Measurements from ENCODE around the gene CFAP45.

CFAP45 gene

DNA sequence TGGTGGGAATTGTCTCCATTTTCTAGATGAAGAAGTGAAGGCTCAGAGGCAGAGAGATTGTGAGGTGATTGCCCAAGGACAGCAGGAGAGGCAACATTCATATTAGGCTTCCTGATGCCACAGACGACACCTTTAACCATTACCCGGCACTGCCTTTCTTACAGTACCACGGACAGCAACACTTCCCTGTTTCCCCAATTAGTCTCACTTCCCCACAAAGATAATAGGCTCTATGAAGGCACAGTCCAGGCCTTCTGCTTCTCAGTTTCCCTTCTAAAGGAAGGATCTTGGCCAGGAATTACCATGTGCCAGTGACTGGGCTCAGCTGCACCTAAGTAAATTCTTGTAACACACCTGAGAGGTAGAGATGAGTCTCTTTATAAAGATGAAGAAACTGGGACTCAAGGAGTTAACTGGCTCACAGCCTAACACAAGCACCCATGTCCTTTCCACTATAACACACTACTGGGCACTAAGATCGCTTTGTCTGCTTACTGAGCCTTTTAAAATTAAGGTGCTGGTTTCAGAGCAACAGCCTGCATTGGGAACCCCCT lies 35.8 kb upstream of the CFAP45 start:
- no peak for DNase-seq

DNA sequence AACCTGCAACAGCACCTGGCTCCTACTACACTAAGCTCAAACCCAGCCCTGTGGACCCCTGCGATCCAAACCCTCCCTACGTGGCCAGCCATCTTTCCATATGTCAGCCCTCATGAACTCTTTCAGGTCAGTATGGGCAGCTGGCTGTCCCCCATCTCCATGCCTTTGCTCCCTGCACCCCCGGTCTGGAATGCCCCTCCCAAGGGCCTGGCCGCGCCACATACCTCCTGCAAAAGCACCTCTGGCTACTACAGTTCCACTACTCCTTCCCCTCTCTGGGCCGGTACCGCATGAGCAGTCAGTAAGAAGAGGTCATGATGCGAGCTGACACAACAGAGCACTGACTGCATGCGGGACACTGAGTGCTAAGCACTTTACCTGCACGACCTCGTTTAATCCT lies 35.3 kb upstream of the CFAP45 start:
- DNase-seq, result no peak

DNA sequence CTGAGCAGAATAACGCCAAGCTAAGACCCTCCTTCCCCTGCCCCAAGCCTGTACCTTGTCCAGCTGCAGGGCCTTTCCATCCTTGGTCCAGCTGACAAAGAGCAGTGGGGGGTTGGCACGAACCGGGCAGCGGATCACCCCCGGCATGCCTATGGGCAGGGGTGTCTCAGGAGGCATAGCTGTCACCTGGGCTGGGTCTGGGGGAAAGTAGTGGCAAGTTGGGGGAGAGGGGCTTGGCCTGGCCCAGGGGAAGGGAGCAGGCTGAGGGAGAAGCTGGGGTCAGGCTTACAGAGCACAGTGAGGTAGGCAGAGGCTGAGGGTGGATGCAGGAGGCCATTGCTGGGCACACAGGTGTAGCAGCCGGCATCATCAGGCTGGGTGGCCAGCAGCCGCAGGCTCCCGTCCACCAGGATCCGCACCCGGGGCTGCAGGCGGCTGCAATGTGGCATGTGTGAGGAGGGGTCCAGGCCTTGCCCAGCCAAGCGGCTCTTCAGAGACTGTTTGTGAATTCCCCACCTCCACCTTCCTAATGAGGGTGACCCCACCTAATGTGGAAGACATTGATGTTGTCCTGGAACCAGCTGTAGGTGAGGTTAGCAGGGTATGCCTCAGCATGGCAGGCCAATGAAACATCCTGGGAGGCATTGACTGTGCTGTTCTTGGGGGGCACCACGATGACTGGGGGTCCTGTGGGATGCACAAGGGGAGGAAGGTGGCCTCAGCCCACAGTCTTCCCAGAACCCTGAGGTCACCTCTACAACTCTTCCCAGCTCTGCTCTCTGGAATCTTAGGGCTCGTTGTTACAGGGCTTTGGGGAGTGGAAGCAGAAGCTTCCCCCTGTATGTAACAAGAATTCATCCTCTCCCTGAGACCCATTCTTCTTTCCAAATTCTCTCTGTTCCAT lies 34.4 kb upstream of the CFAP45 start:
- DNase-seq, result no peak

DNA sequence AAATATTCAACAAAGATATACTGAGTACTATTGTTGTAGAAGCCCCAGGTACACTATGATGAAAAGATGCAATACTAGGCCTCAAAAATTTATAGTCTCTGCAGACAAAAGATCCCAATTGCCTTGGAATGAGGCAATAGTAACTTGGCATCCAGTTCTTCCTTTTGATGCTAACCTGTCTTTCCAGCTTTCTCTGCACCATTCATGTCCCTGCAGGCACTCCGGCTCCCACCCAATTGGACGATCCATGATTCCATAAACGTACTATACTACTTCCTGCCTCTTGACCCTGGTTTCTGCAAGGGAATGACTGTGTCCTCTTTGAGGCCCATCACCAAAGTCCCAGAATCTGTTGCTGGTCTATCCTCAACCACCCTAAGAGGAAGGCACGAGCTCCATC lies 33.4 kb upstream of the CFAP45 start:
- no peak for DNase-seq

DNA sequence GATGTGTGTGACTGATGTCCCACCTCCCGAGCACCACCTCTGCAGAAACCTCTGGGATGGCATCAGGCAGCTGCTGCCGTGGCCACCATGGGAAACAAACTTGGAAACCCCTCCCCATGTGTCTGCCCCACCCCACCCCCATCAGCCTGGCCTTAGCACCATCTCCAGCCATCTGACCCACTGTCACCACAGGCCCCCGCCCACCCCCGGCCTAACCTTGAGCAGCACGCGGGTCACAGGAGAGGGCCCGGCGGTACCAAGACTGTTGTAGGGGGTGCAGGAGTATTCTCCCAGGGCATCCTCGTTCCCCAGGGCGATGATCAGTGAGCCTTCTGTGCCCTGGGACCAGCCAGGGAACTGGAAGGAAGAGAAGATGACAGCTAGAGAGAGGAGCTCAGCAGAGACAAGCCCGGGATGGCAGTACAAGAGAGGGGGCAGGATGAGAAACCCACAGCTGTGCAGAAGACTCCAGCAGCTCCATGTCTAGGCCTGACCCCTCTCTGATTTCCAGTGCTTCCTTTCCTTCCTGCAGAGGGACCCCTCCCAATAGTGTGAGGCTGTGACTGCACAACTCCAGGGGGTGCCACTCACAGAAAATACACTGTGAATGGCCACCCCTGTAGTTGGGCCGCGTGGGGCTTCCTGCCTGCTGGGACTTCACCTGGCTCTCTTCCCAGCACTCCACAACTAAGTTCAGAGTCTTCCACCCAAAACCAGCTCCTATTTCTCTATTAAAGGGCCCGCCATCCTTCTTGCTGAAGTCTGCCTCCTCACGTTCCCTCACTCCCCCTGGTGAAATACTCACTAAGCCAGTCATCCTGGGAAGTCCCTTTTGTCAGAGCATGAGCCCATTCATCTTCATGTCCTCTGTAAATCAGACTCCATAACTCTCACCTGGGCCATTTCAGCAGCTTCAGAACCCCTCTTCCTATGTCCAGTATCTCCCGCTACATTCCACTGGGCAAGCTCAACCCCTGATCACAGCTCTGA lies 32.6 kb upstream of the CFAP45 start:
- no peak for DNase-seq

DNA sequence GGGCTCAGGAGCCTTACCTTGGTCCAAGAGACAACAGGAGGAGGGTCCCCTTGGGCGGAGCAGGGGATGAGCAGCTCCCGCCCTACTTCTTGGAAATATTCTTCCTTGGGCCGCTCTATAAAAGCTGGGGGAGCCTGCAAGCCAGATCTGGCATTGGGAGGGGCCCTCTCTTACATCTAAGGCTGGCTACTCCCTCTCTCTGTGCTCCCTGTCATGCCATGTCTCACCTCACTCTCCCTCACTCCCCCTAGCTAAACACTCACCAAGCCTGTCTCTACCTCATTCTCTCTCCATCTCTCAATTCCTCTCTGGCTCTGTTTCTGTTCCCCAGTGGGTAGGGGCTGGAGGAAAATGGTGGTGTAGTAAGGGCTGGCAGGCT lies 31.8 kb upstream of the CFAP45 start:
- no peak for DNase-seq

DNA sequence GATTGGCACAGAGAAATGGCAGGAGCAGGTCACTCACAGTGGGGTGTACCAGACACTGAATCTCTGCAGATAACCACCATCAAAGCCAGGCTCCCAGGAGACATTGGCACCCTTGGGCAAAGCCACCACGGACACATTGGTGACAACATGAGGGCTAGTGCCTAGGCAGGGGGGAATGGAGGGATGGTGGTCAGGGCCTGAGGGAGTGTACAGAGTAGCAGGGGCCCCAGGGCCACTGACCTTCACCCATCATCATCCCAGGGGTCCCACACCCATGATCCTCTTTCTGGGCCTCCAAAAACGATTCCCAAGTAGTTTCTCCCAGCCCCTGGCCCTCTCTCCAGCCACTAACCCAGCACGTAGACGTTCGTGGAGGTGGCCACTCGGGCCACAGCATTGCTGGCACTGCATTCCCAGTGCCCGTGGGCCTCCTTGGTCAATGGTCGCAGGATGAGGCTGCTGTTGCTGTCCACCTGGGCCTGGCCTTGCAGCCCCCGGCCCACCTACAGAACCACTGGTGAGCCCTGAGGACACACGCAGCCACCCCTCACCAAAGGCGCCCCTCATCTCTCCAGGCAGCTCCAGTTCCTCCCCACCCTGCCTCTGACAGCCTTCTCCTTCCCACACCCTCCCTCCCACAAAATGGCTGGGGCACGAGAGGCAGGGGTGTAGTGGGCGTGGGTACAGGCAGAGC lies 31.3 kb upstream of the CFAP45 start:
- no peak for DNase-seq

DNA sequence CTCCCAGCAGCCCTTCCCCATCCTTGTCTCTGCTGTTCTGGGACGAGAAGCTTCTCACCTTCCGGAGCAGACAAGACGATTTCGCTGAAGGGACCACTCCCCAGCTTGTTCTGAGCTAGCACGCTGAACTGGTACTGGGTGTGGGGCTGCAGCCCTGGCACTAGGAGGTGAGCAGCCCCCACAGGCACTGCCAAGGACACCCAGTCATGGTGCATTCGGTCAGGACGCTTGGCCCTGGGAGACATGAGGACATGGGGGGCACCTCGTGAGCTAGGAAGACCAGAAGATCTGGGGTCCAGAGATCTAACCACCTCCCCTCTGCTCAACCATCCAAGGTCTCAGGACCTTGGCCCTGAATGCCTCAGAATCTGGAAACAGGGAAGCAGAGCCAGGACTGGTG lies 30.7 kb upstream of the CFAP45 start:
- no peak for DNase-seq

DNA sequence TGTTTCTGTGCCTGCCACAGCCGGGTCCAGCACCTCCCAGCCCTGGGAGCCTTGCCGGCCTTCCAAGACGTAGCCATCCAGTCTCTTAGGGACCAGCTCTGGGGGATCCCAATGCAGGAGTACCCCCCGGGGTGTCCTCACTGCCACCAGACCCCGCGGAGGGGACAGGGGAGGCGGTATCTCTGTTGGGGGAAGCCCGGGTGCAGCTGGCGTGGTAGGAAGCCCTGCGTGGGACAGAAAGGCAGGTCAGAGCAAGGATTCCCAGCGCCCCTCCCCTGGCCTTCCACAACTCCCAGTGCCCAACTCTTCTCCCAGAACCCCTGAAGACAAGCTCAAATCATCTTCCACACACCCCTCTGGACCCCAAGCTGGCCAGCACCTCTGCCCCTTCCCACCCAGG lies 30.3 kb upstream of the CFAP45 start:
- DNase-seq, result no peak

DNA sequence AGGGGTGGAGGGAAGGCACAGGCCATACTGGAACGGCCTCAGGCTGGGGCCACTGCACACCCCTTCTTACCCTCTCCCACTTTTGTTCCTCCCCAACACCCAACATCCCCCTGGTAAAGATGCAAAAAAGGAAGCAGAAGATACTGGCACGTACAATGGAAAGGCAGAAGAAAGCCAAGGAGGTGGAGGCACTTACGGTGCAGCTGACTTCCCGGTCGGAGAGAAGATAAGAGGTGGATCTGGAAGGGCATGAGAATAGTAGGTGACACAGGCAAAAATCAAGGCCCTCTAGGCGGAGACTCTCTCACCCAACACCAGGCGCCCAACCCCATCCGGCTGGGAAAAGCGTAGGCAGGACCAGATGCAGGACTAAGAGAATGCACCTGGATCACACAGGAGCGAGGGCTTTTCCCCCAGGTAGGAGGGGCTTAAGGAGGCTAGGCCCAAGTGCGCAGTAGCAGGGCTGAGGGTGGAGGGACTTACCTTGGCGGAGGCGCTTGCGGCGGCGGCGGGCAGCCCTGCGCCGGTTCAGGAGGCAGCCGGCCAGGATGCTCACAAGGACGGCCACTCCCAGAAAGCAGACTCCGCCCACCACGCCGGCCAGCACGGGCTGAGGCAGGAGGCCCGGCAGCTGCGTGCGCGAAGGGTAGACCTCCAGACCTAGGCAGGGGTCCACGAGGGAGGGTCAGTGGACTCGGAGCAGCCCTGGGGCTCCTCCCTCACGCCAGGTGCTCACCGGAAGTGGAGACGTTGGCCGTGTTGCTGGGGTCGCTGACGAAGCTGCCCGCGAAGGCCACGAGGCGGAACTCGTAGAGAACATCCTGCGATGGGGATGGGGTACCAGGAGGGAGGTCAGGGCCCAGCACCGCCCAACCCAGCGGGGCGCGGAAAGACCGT lies 29.4 kb upstream of the CFAP45 start:
- no peak for DNase-seq

DNA sequence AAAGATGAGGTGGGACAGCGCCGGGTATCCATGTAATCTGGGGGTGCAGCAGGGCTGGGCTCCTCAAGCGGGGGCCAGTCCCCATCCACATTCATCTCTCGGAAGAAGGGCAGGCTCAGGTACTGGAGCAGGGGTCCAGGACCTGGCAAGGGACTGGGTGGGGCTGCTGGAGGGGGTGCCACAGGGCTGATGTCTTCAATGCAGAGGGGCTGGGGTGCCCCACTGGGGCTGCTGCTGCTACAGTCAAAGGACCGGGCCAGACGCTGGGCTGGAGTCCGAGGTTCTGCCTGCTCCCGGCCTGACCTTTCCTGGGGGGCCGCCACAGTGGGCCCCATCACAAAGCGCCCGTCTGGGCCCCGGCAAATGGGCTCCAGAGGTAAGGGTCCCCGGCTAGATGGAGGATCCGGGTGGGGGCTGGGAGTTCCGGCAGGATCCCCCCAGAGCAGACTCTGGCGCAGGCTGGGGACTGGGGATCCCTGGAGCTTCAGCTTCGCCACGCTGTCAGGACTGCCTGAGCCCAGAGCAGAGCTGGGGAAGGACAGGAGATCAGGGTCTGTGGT lies 28.6 kb upstream of the CFAP45 start:
- DNase-seq, result no peak

DNA sequence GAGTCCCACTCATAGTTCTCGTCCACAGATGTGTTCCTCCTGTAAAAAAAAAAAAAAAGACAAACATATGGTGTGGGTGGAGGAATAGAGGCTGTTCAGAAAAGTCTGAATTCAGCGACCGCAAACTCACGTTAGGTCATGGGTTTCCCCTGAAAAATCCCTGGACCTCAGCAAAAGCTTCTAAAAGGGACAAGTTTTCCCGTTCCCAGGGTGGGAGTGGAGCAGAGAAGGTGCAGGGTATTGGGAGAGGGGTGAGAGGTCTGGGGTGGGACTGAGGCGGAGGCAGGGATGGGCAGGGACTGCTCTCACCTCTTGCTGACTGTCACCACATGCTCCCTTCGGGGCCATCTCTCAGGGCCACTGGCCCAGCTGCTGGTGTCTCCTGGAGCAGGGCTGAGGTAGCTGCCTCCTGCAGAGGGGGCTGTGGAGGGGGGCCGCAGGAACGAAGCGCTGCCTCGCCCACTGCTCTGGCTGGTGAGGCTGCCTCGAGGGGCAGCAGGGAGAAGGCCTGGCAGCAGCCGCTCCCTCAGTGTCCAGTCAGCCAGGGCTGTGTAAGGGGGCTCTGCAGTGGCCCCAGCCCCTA lies 28.0 kb upstream of the CFAP45 start:
- DNase-seq, result no peak

DNA sequence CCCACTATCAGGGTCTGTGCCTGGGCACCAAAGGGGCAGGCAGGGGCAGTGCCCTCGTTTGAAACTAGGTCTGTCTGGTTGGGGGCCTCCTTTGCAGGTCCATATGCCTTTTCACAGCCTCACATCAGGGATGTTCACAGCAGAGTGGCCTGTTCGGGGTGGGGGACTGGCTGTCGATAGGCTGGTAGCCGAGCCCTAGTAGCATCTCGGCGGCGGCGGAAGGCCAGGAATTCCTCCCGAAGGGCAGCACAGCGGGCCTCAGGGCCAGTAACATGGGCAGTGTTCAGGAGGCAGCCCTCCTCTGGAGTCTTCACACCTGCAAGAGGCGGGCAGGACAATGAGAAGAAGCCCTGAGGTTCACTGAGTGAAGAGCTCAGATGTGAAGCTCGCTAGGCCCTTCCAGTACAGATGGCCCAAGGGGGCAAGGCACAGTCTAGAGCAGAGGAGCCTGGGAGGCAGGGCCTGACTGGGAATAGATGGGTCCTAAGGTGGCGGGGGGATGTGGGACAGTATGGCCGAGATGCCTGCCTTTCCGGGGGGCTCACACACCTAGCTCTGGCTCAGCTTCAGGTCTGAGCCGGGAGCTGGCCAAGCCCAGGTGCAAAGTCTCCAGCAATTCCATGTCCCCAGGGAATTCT lies 27.4 kb upstream of the CFAP45 start:
- DNase-seq, result no peak

DNA sequence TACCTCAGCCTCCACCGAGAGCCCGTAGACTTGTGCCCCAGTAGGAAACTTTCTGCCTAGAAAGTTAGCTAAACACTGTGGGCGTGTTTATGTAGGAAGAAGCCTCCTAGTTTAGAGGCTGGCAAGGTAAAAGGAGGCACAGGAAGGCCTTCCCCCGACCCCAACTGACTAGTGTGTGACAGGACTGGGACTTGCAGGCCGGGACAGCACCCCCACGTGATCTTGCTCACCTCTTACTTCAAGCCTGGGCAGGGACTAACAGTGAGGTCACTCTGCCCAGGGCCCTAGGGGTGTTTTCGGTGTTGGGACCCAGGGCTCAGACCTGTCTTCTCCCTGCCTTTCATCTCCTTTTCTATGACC lies 25.7 kb upstream of the CFAP45 start:
- DNase-seq, result no peak

DNA sequence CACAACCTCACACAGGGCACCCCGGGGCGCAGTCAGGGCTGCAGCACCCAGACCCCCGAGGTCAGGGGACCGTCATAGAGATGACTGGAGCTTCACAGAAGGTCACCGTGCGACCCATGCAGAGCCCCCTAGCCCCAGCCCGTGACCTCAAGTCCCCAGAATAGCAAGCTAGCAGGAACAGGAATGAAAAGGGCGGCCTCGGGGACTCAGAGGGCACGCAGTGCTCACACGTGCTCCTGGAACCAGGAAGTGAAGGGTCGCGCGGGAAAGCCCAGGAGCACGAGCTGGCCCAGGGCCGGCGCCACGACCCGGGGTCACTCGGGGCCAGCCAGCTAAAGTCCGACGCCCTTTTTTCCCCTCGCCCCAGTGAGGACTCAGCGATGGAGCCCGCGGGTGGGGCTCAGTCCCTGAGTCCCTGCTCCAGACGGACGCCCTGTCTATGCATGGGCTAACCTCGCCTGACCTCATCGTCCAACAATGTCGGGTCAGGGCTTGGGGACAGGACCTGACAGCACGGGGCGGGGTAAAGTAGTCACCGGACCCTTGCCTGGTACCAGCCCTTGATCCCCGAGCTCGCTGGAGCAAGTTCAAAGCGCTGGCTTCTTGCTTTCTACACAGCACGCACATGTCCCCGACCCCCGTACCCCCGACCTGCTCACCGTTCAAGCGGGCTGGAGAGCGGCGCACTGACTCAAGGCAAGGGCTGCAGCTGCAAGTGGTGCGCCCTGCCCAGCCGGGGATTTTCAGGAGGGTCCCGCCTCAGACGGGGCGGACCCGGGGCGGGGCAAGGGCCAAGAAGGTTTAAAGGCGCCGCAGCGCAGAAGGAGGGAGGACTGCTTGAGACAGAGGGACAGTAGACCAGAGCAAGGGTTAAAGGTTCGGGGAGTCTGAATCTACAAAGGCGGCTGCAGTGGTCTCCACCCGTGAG lies 25.1 kb upstream of the CFAP45 start, which contains the start of gene TAGLN2:
Gene TAGLN2 (minus strand): TSS at position 717 of the 928 bp plus-strand sequence. CDS start 4,998 bp downstream, outside the sequence.
- peak; percentile 19 for DNase-seq

DNA sequence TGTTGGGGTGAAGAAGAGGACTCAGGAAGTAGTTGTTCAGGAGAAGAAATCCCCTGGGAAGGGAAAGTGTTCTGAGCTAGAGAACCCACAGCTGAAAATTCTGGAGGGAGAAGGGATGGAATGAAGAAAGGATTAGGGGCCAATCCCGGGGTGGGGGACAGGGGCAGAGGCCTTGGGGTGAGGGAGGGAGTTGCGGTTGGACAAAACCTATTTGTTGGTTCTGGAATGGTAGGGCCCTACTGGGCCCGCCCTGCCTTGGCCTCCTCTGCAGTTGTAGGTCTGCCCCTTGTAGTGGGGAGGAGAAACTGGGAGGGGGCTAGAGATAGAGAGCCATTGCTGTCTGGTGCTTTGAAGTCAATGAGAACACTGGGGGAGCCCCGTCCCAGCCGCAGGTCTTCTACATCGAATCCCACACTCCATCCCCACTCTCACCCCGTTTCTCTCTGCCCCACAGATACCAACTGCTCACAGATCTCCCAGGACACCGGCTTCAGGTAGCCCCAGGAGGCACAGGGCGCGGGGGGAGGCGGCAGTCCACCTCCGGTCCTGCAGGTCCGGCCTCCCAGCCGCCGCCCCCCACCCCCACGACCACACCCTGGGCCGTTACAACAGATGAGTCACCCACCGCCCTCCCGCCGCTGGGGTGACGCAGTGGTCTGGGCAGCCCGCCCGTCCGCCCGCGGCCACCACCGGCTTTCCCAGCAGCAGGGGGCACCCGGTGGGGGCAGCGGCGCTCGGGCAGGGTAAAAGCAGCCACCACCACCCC lies 24.2 kb upstream of the CFAP45 start:
- no peak for DNase-seq

DNA sequence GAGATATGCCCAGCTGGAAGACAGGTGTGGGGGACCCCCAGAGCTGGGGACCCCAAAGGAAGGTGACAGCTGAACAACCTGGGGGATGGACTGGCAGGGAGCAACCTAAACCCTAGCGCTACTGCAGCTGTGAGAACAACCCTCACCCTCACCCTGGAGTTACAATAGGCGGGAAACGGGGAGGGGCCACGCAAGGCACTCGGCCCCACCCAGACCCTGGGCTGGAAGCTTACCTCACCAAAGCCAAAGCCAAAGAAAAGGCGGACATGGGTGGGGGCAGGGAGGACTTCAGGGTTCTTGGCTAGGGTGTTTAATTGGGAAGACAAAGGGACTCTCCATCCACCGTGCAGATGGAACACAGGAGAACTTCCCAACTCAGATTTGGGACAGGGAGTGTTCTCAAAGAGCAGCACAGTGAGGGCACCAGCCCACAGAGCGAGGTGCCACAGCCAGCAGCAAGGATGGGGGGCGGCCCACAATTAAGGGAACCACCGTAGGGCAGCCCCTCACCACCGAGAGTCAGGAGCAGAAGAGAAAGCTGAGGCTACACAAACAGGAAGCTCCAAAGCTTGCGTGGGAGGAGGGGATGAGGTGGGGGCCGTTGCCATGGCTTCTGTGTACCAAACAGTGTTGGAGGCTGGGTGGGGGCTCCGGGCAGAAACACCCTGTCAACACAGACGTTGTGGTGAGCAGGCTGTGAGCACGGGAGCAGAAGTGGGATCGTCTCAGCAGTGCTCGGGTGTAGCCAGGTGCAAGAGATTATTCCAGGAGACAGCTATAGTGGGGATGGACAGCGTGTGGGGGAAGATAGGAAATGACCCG lies 23.4 kb upstream of the CFAP45 start:
- DNase-seq, result peak; percentile 59
